Stimulated activated CD8-positive, alpha-beta memory T cell treated with anti-CD3 and anti-CD28 coated beads, Interleukin-4, amount 100 ng/mL, for 24 hours (primary cell): Measurements from ENCODE around the gene HNRNPL.

Experiments used
- DNase-seq: peaks from one replicate; pipeline ENCODE4 v3.0.0-alpha.2; 2020; ENCODE audit warnings: low read depth

Gene HNRNPL

GRCh38 chr19:38845374-38846024 is 4.3 kb downstream of the HNRNPL start:
- DNase-seq = no peak

DNA sequence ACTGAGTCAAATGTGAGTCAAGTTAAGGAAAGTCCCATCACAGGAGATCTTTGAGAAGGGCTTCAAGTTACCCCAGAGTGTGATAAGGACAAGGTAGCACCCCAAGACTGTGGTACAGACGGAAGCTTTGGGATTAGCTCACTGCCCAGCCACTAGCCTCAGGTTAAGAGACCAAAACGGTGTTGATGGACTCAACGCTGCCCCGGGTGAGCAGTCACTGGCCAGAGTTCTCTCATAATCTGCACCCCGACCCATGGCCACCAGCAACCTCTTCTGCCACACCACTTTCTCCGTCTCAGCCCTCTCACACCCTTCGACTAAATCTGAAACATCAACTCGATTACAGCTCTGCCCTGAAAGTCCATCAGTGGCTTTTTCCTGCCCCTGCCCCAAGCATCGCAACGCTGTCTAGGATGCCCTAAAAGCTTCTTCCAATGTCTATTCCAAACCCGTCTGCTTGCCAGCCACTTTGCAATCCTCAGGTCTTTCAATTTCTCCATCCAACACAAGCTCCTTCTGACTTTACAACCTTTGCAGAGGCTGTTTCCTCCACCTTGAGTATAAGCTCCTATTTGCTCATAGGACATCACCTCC is 5.6 kb downstream of the HNRNPL start:
- no peak for DNase-seq

GRCh38 chr19:38843175-38843758 is 6.5 kb downstream of the HNRNPL start:
- no peak for DNase-seq

GRCh38 chr19:38842439-38843174 is 7.2 kb downstream of the HNRNPL start:
- peak; percentile 40 for DNase-seq

DNA sequence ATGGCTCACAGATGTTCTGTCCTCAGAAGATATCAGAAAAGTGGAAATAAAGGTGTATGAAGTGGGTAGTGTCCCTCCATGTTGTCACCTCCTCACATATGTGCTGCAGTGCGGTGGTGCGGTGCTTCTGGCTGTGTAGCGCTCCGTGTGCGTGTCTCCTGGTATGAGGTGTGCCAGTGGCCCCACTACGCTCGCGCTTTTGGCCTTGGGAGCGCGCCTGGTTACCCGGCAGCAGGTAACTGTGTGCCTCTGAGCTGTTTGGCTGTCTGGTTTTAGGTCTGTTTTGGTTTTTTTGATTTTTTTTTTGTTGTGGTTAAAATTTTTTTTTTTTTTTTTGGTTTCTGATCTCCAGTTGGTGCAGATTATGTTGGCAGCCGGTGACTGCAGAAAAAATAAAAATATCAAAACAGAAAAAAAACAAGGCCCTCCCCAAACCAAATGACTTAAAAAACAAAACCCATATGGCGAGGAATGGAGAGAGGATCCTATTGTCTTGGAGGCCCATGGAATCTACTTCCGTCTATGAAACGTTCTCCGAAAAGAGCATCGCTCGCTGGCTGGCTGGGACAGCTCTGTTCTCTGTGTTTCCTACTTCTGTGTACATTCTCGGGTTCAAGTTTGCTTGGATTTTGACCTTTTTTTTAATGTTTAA is 7.9 kb downstream of the HNRNPL start:
- DNase-seq = no peak

DNA sequence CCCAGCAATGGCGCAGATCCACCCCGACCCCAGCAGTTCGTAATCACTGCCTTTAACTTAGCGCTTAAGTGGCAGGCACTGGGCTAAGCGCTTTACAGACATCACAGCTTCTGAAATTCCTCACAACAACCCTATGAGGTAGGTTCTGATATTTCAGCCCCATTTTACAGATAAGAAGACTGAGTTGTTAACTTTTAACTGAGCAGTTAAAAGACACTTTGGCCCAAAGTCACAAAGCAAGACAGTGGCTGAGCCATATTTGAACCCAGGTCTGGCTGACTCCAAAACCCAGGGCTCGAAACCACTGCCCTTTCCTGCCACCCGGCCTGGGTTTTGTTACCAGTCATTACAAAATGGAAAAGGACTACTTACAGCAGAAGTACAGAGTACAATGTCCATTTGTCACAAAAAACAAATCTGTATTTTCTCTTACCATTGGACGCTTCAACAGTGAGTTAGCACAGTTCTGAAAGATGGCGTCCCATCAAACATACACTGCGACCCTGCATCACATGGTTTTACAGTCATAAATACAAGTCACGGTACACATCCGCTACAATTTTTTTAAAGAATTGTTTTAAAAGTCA is 8.5 kb downstream of the HNRNPL start:
- no peak for DNase-seq

GRCh38 chr19:38840583-38840968 is 9.2 kb downstream of the HNRNPL start:
- no peak for DNase-seq

DNA sequence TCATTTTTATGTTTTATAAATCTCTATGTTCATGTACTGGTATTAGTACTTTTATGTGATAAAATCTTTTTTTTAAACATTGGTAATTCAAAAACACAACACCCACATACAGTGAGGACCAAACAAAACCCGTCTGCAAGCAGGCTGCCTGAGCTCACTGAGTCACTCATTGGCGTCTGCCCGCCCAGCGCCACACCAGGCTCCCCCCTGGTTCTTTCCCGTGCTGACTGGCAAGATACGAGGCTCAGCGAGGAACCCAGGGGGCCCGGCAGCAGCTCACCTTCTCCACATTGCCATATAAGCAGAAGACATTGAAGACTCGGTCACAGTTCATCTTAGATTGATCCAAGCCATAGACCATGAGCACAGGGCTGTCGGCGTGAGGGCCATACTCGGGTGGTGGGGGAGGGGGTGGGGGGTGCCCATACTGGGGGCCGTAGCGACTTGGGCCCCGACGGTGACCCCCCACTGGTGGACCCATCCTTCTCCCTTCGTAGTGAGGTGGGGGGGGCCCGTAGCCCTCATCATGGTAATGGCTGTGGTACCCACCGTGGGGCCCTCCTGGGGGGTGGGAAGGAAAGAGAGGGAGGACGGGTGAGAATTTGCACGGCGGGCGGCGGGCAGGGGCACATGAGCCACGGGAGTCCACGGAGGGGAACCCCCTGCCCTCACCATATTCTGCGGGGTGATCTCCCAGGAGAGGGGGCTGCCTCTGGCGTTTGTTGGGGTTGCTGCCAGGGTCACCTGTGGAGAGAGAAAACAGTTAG is 9.8 kb downstream of the HNRNPL start:
- no peak for DNase-seq

- DNase-seq = no peak
These were observed 10.6 kb downstream of the HNRNPL start for GRCh38 chr19:38838986-38839761.

DNA sequence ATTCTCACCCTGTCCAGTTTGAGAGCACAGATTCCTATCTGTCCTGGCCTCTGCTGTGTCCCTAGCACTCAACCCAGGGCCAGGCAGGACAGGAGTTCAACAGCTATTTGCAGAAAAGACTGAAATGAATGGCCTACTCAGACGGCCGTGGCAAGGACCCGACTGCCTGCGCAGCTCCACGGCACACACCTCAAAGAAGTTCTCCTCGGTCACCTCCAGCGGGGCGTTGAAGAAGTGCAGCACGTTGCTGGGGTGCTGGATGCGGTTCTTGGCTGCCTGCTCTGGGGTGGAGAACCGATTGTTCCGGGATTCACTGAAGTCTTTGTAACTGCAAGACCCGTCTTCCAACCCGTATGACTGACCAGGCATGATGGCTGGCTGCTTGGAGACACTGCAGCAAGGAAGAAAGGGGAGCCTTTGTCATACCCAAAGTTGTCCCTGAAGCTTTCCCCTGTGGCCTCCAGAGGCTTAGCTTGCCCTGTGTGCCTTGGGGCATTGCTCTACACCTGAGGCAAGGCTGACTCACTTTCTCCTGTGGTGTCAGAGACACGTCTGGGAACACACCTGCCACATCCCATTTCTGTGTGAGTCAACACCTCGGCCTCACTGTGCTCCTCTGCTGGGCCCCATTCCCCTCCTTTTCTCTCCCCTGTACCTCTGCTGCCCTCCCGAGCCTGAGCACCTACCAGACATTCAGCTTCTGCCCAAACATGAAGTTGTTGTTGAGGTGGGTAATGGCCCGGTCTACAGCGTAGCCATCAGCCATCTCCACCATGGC is 11.4 kb downstream of the HNRNPL start:
- DNase-seq = peak; percentile 31

DNA sequence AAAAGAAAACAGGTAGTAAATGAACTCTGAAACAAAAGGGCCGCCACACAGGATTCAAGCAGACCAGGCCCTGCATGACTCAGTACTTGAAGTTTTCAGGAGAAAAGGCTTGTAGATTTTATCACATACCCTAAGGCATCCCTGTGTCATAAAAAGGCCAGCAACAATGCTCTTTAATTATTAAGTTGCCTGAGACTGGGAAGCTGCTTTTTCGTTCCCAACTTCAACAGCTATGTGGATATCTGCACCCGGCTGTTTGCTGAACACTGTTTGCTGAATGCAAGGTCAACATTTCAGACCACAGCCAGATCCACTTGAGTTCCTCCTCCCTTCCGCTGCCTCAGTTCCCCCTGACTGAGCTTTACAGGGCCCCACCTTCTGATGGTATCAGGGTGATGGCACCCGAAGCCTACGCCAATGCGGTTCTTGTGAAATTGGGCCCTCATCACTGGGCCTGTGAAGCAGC is 12.1 kb downstream of the HNRNPL start:
- DNase-seq = no peak

DNA sequence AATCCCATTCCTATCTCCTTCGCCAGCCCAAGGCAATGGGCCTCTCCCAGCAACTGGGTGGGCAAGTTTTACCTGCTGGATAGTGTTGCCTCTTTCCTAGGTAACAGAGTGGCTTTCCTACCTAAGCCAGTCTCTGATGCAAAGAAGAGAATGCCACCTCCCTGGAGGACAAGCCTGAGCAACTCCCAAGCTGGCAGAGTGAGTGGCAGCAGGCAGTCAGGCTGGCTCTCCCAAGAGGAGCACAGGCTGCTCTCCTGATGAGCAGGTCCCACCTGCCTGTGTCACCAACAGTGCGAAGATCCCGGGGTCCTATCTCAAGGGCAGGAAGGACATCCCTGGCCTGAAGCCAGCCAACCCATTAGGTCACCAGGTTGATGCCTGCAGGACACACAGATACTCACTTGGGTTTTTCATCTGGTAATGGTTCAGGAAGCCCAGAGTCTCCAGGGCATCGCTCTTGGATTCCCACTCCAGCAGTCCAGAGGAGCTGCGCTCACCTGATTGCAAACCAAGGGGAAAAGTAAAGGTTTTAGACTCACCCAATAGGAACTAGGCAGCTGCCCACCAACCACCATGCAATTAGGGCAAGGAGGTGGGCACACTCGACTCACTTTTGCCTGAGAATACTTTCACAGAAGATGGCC is 12.7 kb downstream of the HNRNPL start:
- DNase-seq = no peak

DNA sequence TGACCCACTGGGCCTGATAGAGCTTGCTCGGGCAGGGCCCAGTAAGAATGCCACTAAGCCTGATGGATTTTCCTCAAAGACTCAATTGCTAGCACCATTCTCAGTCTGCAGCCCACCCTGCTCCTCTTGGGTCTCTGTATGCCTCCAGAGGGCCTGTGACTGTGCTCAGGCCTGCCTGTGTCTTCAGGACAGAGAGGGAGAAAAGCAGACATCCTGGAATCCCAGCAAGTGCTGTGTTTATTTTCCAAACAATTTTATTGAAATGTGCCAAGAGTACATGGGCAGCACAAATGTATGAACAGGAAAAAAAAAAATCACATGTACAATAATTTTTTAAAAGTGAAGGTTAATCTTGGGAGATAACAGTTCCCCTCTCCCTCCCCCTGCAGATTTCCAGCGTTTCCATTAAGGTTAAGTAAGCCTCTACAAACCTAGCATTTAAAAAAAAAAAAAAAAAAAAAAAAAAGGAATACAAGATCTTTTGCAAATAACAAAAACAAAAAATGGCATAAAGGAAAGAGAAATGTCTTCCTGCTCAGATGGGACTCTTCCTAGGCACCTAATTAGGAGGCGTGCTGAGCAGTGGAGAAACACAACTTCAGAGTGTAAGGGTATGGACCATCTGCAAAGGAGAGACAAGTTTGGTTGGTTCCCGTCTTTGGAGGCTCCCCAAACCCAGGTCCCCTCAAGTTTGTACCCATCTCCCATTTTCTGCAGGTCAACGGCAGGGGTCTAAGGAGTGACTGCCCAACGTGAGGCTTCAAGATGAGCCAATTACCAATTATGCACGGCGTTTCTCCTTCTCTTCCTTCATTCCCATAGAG is 13.4 kb downstream of the HNRNPL start:
- no peak for DNase-seq

DNA sequence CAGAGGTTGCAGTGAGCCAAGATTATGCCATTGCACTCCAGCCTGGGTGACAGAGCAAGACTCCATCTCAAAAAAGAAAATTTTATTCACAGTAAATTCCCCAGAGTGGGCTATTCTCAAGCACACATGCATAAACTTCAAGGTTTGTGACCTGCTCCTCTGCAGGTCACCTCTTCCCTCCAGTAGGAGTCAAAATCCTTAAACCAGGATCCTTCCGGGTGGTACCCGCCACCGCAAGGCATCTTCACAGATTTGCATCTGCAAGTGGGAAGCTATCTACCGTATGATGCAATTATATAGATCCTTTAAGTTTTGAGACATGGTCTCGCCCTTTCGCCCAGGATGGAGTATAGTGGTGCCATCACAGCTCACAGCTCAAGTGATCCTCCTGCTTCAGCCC is 15.2 kb downstream of the HNRNPL start:
- no peak for DNase-seq

DNA sequence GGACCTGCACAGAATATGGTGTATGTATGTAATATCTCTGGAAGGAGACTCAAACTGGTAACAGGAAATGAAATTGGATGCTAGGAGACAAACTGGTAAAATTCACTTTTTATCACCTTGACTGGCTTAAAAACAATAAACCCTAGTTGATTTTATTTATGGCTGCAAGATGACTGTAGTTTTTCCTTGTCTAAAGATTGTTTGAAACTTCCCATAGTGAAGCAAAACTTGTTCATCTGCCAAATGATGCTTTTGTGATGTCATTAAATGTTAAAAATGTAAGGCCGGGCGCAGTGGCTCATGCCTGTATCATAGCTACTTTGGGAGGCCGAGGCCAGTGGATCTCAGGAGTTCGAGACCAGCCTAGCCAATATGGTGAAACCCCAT is 15.7 kb downstream of the HNRNPL start:
- DNase-seq = no peak

GRCh38 chr19:38833092-38833425 is 16.7 kb downstream of the HNRNPL start:
- no peak for DNase-seq

DNA sequence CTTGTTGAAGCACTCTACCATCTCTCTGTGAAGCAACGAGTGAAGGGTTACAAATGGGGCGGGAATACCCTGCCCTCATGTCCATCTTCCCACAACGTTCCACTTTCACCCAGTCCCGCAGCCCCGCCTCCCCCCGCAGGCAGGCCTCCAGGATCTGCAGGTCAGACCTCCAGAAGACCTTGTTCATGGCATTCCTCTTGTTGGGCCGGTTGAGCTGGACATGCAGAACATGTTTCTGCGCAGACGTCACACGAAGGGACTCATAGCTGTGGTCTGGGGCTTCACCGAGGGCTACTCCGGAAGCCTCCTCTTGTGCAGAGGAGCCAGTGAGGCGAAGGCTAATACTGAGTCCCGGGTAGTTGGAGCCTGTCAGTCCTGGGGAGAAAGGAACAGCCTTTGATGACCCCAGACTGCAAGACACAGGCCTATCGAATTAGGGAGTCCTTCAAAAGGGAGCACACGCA is 18.6 kb downstream of the HNRNPL start:
- no peak for DNase-seq

GRCh38 chr19:38830039-38830733 is 19.6 kb downstream of the HNRNPL start:
- no peak for DNase-seq
